OCI-LY3 (cell line): Measurements from ENCODE around the gene EPHB2.

ENCODE experiments used
- H2AFZ ChIP-seq: fragments of 200-600, 300-600 bp; shearing (Covaris generic); 2 replicates; pipeline ENCODE4 v1.6.0; 2014; ENCODE audit warnings: antibody characterized with exemption, low read depth, low read length
- H3K27ac ChIP-seq: fragments of 200-600, 300-600 bp; sonication (generic); 2 replicates; pipeline ENCODE4 v1.5.1; 2014; ENCODE audit warnings: mild to moderate bottlenecking, low read length, moderate library complexity, mixed read lengths
- H3K27me3 ChIP-seq: fragments of 200-600, 300-600 bp; sonication (generic); 2 replicates; pipeline ENCODE4 v1.6.1; 2014; ENCODE audit warnings: low read depth, low read length, mixed read lengths
- H3K36me3 ChIP-seq: fragments of 200-600, 300-600 bp; sonication (generic); replicated peaks from 2 replicates; pipeline ENCODE3; 2014; ENCODE audit warnings: low read depth, low read length, mixed read lengths
- H3K4me1 ChIP-seq: fragments of 300-600, 200-600 bp; sonication (generic); 2 replicates; pipeline ENCODE4 v1.6.1; 2014; ENCODE audit warnings: low read length, mixed read lengths
- H3K4me2 ChIP-seq: fragments of 200-600, 300-600 bp; sonication (generic); 2 replicates; pipeline ENCODE4 v1.6.1; 2014; ENCODE audit warnings: low read length, mixed read lengths
- H3K4me3 ChIP-seq: fragments of 300-600, 200-600 bp; sonication (generic); 2 replicates; pipeline ENCODE4 v1.5.1; 2014; ENCODE audit warnings: antibody characterized with exemption, mild to moderate bottlenecking, low read length, moderate library complexity
- H3K79me2 ChIP-seq: fragments of 300-600, 200-600 bp; shearing (Covaris generic); 2 replicates; pipeline ENCODE4 v1.6.1; 2014; ENCODE audit warnings: mild to moderate bottlenecking, low read length, mixed read lengths
- H3K9ac ChIP-seq: fragments of 300-600, 200-600 bp; shearing (Covaris generic); 2 replicates; pipeline ENCODE4 v1.6.0; 2014; ENCODE audit warnings: mild to moderate bottlenecking, low read length, moderate library complexity
- H3K9me3 ChIP-seq: fragments of 200-600, 300-600 bp; shearing (Covaris generic); 2 replicates; pipeline ENCODE4 v1.6.1; 2014; ENCODE audit warnings: low read length, mixed read lengths; ENCODE audit not compliant: insufficient read depth
- H4K20me1 ChIP-seq: fragments of 200-600, 300-600 bp; sonication (generic); 2 replicates; pipeline ENCODE4 v1.6.1; 2016; ENCODE audit warnings: low read length, mixed read lengths; ENCODE audit not compliant: insufficient read depth
- CTCF ChIP-seq: fragments of 200-600, 300-600 bp; sonication (generic); IDR thresholded peaks from 2 replicates; pipeline ENCODE4 v1.5.1; 2014; ENCODE audit warnings: antibody characterized with exemption, low read length, low read depth
- EZH2phosphoT487 ChIP-seq: fragments of 200-600 bp; shearing (Covaris generic); IDR thresholded peaks from 2 replicates; pipeline ENCODE4 v1.6.1; 2018; ENCODE audit warnings: antibody characterized with exemption, mixed run types, low read depth

EPHB2 gene

DNA sequence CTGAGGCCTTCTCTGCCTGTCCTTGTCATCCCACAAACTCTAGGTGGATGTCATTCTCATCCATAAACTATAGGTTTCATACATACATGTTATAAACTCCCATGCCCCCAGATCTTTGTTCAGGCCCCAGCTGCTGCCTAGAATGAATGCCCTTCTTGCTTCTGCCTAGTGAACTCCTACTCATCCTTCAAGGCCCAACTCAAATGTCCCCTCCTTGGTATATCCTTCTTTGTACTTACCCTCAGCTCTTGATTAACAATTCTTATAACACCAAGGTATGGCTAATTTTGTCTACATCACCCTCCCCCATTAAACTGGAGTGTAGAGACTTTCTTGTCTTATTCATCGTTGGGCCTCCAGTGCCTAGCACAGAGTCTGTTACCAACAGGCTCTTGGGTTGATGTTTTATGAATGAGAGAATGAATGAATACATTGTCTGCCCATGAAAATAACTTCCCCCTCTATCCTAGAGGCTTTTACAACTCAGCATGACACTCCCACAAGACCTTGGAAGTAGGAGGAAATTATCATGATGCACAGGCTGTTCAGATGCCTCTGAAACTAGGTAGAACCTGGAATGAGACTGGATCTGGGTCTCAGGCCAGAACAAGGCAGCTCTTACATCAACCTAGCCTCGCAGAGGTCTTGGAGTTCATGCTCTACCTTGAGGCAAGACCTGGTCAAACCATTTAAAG is 26.9 kb downstream of the EPHB2 start:
- Histone ChIP-seq H3K4me1 (peaks cover 40% of the 10 kb centered on the region), H3K4me3 (no peak overlapping the region), H3K9me3 (no peaks in the 10 kb centered on the region), H2AFZ (no peak overlapping the region), H3K9ac (no peak overlapping the region), H3K27me3 (no peaks in the 10 kb centered on the region), H3K27ac (no peak overlapping the region), H3K36me3 (no peaks in the 10 kb centered on the region), H3K79me2 (no peaks in the 10 kb centered on the region), H4K20me1 (peaks cover 7% of the 10 kb centered on the region; the same call in 1 of the 2 replicates), H3K4me2 (no peak overlapping the region)
- TF ChIP-seq EZH2phosphoT487 (no peak), CTCF (no peak)

DNA sequence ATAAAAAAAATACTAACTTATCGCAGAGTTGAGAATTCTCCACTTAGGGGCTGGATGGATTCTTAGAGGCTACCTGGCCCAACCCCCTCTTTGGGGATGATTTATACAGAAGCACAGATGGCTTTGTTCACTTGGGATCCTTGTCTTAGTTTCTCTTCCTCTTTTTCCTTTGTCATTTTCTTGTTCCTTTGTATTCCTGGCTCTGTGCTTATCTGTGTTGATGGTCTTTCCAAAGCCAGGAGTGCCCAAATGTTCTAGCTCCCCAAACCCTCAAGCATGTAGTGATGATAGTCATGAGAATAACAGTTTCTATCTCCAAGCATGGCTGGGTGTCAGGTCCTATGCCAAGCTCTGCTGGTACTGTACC is 27.4 kb downstream of the EPHB2 start:
- Histone ChIP-seq H3K4me3 (no peak overlapping the region), H3K27ac (no peak overlapping the region), H3K27me3 (no peaks in the 10 kb centered on the region), H3K36me3 (no peaks in the 10 kb centered on the region), H3K4me2 (no peak overlapping the region), H4K20me1 (peaks cover 4% of the 10 kb centered on the region; the same call in 1 of the 2 replicates), H2AFZ (no peak overlapping the region), H3K9ac (no peak overlapping the region), H3K9me3 (no peaks in the 10 kb centered on the region), H3K4me1 (peaks cover 36% of the 10 kb centered on the region), H3K79me2 (no peaks in the 10 kb centered on the region)
- no peak for TF ChIP-seq EZH2phosphoT487
- TF ChIP-seq CTCF, result no peak

- Histone ChIP-seq H3K4me3 (no peak overlapping the region), H4K20me1 (peaks cover 2% of the 10 kb centered on the region; the same call in 1 of the 2 replicates), H3K27me3 (no peaks in the 10 kb centered on the region), H3K4me2 (no peak overlapping the region), H3K36me3 (no peaks in the 10 kb centered on the region), H3K79me2 (no peaks in the 10 kb centered on the region), H3K27ac (no peak overlapping the region), H3K9ac (no peak overlapping the region), H2AFZ (no peak overlapping the region), H3K9me3 (no peaks in the 10 kb centered on the region), H3K4me1 (peaks cover 32% of the 10 kb centered on the region)
- TF ChIP-seq EZH2phosphoT487, result no peak
- TF ChIP-seq CTCF, result no peak
Measured at GRCh38 chr1:22738522-22738921, 27.9 kb downstream of the EPHB2 start.

DNA sequence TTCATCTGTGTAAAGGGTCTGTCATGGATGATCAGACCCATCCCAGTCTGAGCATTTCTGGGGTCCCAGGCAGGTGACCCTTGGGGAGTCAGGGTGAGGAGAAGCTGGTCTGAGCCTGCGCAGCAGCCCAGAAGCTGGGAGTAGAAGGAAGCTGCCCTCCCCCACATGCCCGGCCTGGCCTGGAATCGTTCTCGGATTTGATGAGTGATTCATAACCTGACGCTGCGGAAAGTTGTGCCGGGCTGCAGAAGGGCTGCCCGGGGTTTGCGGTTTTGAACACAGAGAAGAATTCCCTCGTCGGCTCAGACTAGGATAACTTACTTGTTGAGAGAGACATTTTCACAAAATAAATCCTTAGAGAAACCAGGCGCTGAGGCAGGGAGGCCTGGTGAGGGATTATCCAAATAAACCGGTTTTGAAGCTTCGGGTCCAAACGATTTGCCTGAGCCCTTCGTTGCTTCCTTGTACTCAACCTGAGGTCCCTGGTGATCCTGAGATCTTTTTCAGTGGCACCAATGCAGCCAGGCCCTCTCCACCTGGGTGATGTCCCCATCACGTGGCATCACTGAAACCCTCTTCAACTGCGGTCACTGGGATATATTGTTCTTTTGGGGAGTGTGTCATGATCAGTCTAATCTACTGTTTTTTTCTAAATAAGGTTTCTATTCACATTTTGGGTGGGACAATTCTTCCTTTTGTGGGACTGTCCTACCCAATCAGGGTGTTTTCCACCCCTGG is 29.2 kb downstream of the EPHB2 start:
- Histone ChIP-seq H3K27ac (no peak overlapping the region), H3K79me2 (no peaks in the 10 kb centered on the region), H3K4me3 (no peak overlapping the region), H3K4me1 (peaks cover 32% of the 10 kb centered on the region), H3K4me2 (no peak overlapping the region), H4K20me1 (no peaks in the 10 kb centered on the region), H3K36me3 (no peaks in the 10 kb centered on the region), H3K27me3 (no peaks in the 10 kb centered on the region), H3K9ac (no peak overlapping the region), H3K9me3 (no peaks in the 10 kb centered on the region), H2AFZ (no peak overlapping the region)
- TF ChIP-seq EZH2phosphoT487 (no peak), CTCF (no peak)
